IMR-90 (cell line): ENCODE results near the gene KCTD10. TPM values are rescaled to one million over a fixed set of nuclear protein-coding genes. Genes with fewer than 3 reads are reported as not detected.

ENCODE experiments used
- ATAC-seq: fragments of 200-7000 bp; cut with Tn5 transposase; 2 replicates; pipeline ENCODE4 v1.9.1; 2020; ENCODE audit warnings: low read depth, mild to moderate bottlenecking, moderate library complexity
- BruUV-seq: library from RNA; stranded (reverse); fragments of 400-500 nt; replicated peaks from 2 replicates; lab custom pipeline; 2021; lab: Mats Ljungman, UMichigan
- CTCF ChIA-PET: fragments of 300-600 bp; formaldehyde crosslinking; extraction: SDS; loops from one replicate; lab custom pipeline; 2021; ENCODE audit warnings: antibody characterized with exemption; lab: Yijun Ruan, JAX
- POLR2A ChIA-PET: fragments of 300-600 bp; sonication (Branson Sonifier 250); formaldehyde crosslinking; loops from one replicate; lab custom pipeline; 2022; ENCODE audit warnings: antibody characterized with exemption; ENCODE audit not compliant: unreplicated experiment; lab: Charles Lee
- DNase-seq: peaks from one replicate; pipeline ENCODE4 v3.0.0; 2013
- H2AFZ ChIP-seq: replicated peaks from 2 replicates; pipeline ENCODE3; 2013; ENCODE audit warnings: low read length, mild to moderate bottlenecking; ENCODE audit not compliant: poor library complexity
- H2AK5ac ChIP-seq: 2 replicates; pipeline ENCODE4 v1.6.1; 2013; ENCODE audit warnings: low read depth, low read length, inconsistent platforms
- H2AK9ac ChIP-seq: replicated peaks from 2 replicates; pipeline ENCODE3; 2013; ENCODE audit warnings: mild to moderate bottlenecking, low read depth, low read length, moderate library complexity; ENCODE audit not compliant: poor library complexity
- H2BK120ac ChIP-seq: 2 replicates; pipeline ENCODE4 v1.6.1; 2013; ENCODE audit warnings: low read depth, low read length, inconsistent platforms
- H2BK15ac ChIP-seq: 3 replicates; pipeline ENCODE4 v1.6.1; 2013; ENCODE audit warnings: low read depth, low read length, inconsistent platforms
- H2BK20ac ChIP-seq: 2 replicates; pipeline ENCODE4 v1.6.1; 2013; ENCODE audit warnings: low read depth, mild to moderate bottlenecking, inconsistent platforms, low read length, moderate library complexity
- H2BK5ac ChIP-seq: 2 replicates; pipeline ENCODE4 v1.6.1; 2013; ENCODE audit warnings: mild to moderate bottlenecking, low read depth, low read length, inconsistent platforms; ENCODE audit not compliant: poor library complexity, severe bottlenecking
- H3K14ac ChIP-seq: replicated peaks from 2 replicates; pipeline ENCODE4 v1.6.1; 2013; ENCODE audit warnings: low read depth, low read length, inconsistent platforms
- H3K18ac ChIP-seq: 2 replicates; pipeline ENCODE4 v1.6.1; 2013; ENCODE audit warnings: low read depth, low read length, control low read depth
- H3K23ac ChIP-seq: 2 replicates; pipeline ENCODE4 v1.6.1; 2013; ENCODE audit warnings: low read depth, low read length, inconsistent platforms
- H3K27ac ChIP-seq: 2 replicates; pipeline ENCODE4 v1.5.1; 2013; ENCODE audit warnings: mild to moderate bottlenecking, control low read depth, low read length; ENCODE audit not compliant: insufficient read depth
- H3K27me3 ChIP-seq: 2 replicates; pipeline ENCODE4 v1.6.1; 2013; ENCODE audit warnings: low read length; ENCODE audit not compliant: control insufficient read depth, insufficient read depth
- H3K36me3 ChIP-seq: 2 replicates; pipeline ENCODE4 v1.6.1; 2013; ENCODE audit warnings: low read length, mixed read lengths; ENCODE audit not compliant: control insufficient read depth, insufficient read depth
- H3K4ac ChIP-seq: 2 replicates; pipeline ENCODE4 v1.6.1; 2013; ENCODE audit warnings: low read depth, low read length, inconsistent platforms
- H3K4me1 ChIP-seq: 2 replicates; pipeline ENCODE4 v1.6.1; 2013; ENCODE audit warnings: low read length, mixed read lengths; ENCODE audit not compliant: control insufficient read depth, insufficient read depth
- H3K4me2 ChIP-seq: 2 replicates; pipeline ENCODE4 v1.6.1; 2013; ENCODE audit warnings: low read depth, mild to moderate bottlenecking, control low read depth, low read length, moderate library complexity
- H3K4me3 ChIP-seq: 2 replicates; pipeline ENCODE4 v1.5.1; 2013; ENCODE audit warnings: low read depth, mild to moderate bottlenecking, control low read depth, low read length, moderate library complexity; ENCODE audit not compliant: insufficient read depth
- H3K56ac ChIP-seq: 2 replicates; pipeline ENCODE4 v1.6.1; 2013; ENCODE audit warnings: low read length, inconsistent platforms; ENCODE audit not compliant: insufficient read depth; ENCODE audit errors: extremely low read depth
- H3K79me1 ChIP-seq, 2 experiments: 2 replicates each; pipeline ENCODE4 v1.6.1; 2013; ENCODE audit warnings: low read length in 2 of 2, inconsistent platforms in 1 of 2, low read depth in 1 of 2
- H3K9ac ChIP-seq: 2 replicates; pipeline ENCODE4 v1.6.1; 2013; ENCODE audit warnings: low read depth, low read length, control low read depth
- H3K9me1 ChIP-seq: 2 replicates; pipeline ENCODE4 v1.6.1; 2013; ENCODE audit warnings: low read length, inconsistent platforms; ENCODE audit not compliant: insufficient read depth
- H3K9me3 ChIP-seq: 2 replicates; pipeline ENCODE4 v1.6.1; 2013; ENCODE audit warnings: low read length; ENCODE audit not compliant: control insufficient read depth, insufficient read depth
- H4K20me1 ChIP-seq: 2 replicates; pipeline ENCODE4 v1.6.1; 2013; ENCODE audit warnings: low read length, inconsistent platforms; ENCODE audit not compliant: insufficient read depth
- H4K5ac ChIP-seq: 2 replicates; pipeline ENCODE4 v1.6.1; 2013; ENCODE audit warnings: mild to moderate bottlenecking, low read depth, low read length, control low read depth
- H4K8ac ChIP-seq, 2 experiments: 2 replicates each; pipeline ENCODE4 v1.6.1; 2013; ENCODE audit warnings: low read depth in 2 of 2, low read length in 2 of 2, control low read depth in 1 of 2, inconsistent platforms in 1 of 2
- H4K91ac ChIP-seq: 2 replicates; pipeline ENCODE4 v1.6.1; 2013; ENCODE audit warnings: low read depth, low read length, inconsistent platforms; ENCODE audit not compliant: insufficient read depth
- BHLHE40 ChIP-seq: fragments of 150-350 bp; IDR thresholded peaks from 2 replicates; pipeline ENCODE4 v1.6.1; 2016; ENCODE audit warnings: mild to moderate bottlenecking, low read depth, low read length
- CHD1 ChIP-seq: IDR thresholded peaks from 2 replicates; pipeline ENCODE4 v1.6.1; 2012; ENCODE audit warnings: low read depth, low read length, improper control_type of control experiment
- ELK1 ChIP-seq: fragments of 150-350 bp; IDR thresholded peaks from 2 replicates; pipeline ENCODE4 v1.6.1; 2016; ENCODE audit warnings: low read depth, mild to moderate bottlenecking, low read length, moderate library complexity, borderline replicate concordance
- dilution Hi-C: fragments of 300-500 bp; cut with HindIII; formaldehyde crosslinking; loops from one replicate; pipeline ENCODE4 v1.14.3; 2018; ENCODE audit warnings: low sequenced_read_pairs; ENCODE audit not compliant: unreplicated experiment
- in situ Hi-C: fragments of 300-500 bp; cut with MboI; formaldehyde crosslinking; loops from 3 replicates; pipeline ENCODE4 v1.14.3; 2019; ENCODE audit warnings: low sequenced_read_pairs, inconsistent platforms, mixed read lengths
- intact Hi-C: fragments of 100-400 bp; cut with micrococcal nuclease; formaldehyde crosslinking; loops from 2 replicates; pipeline ENCODE4 v1.10.0; 2022
- polyA plus RNA-seq, 3 experiments: library from polyadenylated mRNA; depleted of rRNA; stranded (reverse); fragments of >200 nt; gene quantifications; 2 replicates each; pipeline ENCODE4 v1.2.3, GENCODE V29; 2012; ENCODE audit warnings: low replicate concordance in 1 of 3
- total RNA-seq: library from RNA; depleted of rRNA; stranded (reverse); fragments of >200 nt; gene quantifications from 2 replicates; pipeline ENCODE4 v1.2.3, GENCODE V29; 2012

Gene KCTD10
- total and polyA plus RNA-seq, 2 of the 4 experiments (the other 2 are of a cell fraction), result 72.1 to 88.4 TPM

GRCh38 chr12:109496306-109496705, 19.2 kb upstream of the KCTD10 start:
- in situ Hi-C loops (no loop called here), dilution Hi-C loops (no loop called here), intact Hi-C loops (loop anchor here (5.0 kb wide), 1 partner anchor 69 kb away; no protein-coding TSS in a partner anchor)
- CTCF ChIA-PET, result no interaction called here
- Histone ChIP-seq H3K9ac (no peak overlapping the region), H3K56ac (no peak overlapping the region), H3K4me2 (no peak overlapping the region), H2BK20ac (no peak overlapping the region), H2BK120ac (no peak overlapping the region), H3K4me1 (peaks cover 2% of the 10 kb centered on the region; the same call in 1 of the 2 replicates), H3K18ac (no peak overlapping the region), H2BK15ac (no peak overlapping the region), H4K91ac (no peak overlapping the region), H3K79me1 (peaks cover 0 to 5% of the 10 kb centered on the region in 2 experiments; a peak in 1 of 4 replicates), H3K4me3 (no peak overlapping the region), H3K23ac (no peak overlapping the region), H2AK5ac (no peak overlapping the region), H3K9me3 (no peaks in the 10 kb centered on the region), H4K20me1 (no peaks in the 10 kb centered on the region), H3K36me3 (peaks cover 45% of the 10 kb centered on the region), H2BK5ac (no peak overlapping the region), H2AFZ (no peak overlapping the region), H2AK9ac (no peak overlapping the region), H4K8ac (no peak overlapping the region), H3K9me1 (no peaks in the 10 kb centered on the region), H4K5ac (no peak overlapping the region), H3K14ac (no peak overlapping the region), H3K4ac (no peak overlapping the region), H3K27me3 (no peaks in the 10 kb centered on the region), H3K27ac (no peak overlapping the region)
- no peak for ATAC-seq
- POLR2A ChIA-PET, result no interaction called here
- TF ChIP-seq BHLHE40 (no peak), CHD1 (no peak), ELK1 (no peak)
- no peak for DNase-seq
- BruUV-seq, result no TSS peak
